ENCODE measurements around the gene RCCD1.

Gene RCCD1

DNA sequence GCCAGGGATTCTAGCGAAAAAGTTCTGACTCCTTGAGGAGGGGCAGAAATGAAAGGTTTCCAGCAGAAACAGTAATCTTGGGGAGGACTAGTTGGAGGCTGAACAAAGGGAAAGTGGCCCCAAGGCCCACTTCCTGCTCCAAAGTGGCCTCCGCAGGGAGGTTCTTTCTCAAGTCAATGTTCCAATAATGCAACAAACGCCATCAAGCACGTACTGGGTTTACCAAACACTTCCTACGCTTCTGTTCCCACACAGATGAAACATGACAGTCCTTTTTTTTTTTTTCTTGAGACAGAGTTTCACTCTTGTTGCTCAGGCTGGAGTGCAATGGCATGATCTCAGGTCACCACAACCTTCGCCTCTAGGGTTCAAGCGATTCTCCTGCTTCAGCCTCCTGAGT, 9.6 kb upstream of the RCCD1 start:
- DNase-seq = no peak

GRCh38 chr15:90946538-90946937, 8.1 kb upstream of the RCCD1 start:
- no peak for DNase-seq

DNA sequence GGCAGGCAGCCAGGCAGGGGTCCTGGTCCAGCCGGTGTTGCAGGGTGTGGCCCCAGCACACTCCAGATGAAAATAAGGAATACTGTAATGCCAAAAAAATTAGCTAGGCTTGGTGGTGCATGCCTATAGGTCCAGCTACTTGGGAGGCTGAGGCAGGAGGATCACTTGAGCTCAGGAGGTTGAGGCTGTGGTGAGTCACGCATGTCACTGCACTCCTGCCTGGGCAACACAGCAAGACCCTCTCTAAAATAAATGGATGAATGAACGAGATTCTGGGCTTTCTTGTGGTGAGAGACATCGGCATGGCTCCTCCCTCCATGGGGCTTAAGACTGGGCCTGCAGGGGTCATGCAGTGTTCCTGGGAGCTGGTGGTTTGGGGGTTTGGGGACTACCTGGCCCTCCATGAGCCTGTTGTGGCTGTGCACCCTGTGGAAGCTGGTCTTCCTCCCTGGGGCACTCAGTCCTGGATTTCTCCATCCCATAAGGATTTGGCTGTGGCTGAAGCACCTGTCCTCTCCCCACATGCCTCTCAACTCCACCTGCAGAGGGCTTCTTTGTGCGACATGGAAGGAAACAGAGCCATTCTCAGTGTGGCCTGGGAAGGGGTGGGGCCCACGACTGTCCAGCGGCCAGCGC, 7.6 kb upstream of the RCCD1 start:
- DNase-seq = no peak

DNA sequence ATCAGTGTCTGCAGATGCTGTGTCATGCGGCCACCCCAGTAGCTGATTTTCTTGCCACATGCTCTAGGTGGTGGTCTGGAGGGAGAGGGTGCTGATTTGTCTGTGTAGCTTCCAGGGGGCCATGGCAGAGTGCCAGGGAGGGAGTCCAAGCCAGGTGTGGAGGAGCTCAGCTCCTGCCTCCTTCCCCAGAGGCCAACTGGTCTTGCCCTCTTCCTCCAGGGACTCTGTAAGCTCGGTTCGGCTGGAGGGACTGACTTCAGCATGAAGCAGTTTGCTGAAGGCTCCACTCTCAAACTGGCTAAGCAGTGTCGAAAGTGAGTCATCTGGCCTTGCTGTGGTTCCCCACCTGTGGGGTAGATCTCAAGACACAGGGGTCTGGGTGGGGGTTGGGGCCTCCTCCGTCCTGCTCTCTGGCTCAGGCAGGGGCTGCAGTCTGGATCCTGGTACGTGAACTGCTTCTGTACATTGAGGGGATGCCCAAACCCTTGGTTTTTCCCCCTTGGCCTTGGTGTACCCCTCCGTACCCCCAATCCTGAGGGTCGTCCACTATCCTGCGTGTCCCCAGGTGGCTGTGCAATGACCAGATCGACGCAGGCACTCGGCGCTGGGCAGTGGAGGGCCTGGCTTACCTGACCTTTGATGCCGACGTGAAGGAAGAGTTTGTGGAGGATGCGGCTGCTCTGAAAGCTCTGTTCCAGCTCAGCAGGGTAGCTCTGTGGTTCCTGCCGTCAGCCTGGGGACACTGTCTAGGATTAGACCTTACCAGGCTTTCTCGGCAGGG, 6.9 kb upstream of the RCCD1 start:
- DNase-seq = no peak

DNA sequence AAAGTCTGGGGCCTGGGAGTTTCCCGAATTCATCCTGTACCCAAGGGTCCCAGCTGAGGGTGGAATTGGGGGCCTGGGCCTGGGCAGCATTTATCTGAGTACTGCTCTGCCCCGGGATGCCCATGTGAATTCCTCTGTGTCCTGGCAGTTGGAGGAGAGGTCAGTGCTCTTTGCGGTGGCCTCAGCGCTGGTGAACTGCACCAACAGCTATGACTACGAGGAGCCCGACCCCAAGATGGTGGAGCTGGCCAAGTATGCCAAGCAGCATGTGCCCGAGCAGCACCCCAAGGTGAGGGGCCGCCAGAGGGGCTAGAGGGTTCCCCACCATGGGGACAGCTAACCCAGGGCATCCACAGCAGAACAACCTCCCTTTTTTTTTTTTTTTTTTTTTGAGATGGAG, 6.2 kb upstream of the RCCD1 start:
- DNase-seq = no peak

DNA sequence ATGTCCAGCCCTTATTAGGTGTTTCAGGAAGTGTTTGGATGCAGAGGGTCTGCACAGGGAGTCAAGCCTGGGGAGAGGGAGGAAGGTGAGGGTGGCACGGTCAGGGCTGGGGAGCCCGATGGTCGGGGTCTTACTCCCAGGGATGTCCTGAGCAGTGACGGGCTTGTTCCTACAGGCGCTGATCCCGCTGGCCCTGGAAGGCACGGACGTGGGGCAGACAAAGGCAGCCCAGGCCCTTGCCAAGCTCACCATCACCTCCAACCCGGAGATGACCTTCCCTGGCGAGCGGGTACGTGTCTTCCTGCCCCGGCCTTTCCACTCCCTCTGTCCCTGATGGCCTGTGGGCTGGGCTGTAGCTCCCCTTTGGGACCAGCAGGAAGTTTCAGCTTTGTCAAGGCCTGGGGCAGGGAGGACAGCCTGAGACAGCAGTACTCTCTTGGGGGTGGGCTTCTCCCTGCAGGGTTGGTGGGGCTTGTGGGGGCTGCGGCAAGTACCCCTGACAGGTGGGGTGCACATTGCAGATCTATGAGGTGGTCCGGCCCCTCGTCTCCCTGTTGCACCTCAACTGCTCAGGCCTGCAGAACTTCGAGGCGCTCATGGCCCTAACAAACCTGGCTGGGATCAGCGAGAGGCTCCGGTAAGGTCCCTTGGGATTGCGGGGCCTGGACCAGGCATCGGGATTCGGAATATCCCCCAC, 4.6 kb upstream of the RCCD1 start:
- DNase-seq = no peak

DNA sequence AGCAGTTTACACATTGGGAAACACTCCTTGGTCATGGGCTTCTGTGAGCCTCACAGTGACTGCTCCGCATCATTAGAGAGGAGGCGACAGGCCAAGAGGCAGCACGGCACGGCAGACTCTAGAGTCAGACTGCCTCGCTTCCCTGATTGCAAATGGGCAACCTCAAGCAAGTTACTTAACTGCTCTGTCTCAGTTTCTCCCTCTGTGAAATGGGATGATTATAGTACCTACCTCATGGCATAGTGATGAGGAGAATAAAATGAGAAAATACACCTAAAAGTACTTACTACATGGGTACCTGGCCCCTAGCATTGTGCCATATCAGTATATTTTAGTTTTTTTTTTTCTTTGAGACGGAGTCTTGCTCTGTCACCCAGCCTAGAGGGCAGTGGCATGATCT, 4.0 kb upstream of the RCCD1 start:
- no peak for DNase-seq

- no peak for DNase-seq
These were observed 1.6 kb upstream of the RCCD1 start for GRCh38 chr15:90952901-90953677.

GRCh38 chr15:90953947-90954711, 555 bp upstream of the RCCD1 start:
- peak; percentile 10 for DNase-seq

DNA sequence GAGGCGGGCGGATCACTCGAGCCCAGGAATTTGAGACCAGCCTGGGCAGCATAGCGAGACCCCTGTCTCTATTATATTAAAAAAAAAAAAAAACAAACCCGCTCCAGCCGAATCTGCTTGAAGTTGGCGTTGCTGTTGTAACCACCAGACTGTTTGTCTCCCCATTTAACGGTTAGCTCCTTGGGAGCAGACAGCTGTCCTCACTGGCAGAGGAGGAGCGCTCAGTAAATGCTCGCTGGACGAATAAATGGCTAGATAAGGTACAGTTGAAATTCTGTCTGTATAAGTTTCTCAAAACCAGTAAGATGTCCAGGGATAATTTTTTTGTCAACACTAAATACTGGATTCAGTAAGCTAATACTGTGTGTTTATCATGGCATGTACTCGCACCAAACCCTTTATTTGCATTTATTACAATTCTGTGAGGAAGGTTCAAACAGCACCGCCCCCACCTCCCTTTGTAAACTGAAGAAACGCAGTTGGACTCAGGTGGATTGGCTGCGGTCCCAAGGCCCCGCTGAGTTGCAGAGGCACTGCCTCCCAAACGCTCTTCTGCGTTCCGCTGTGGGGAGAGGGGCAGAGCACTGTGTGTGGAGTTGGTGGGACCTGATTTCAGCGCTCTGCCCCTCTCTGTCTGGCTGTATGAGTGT, 1.1 kb downstream of the RCCD1 start:
- DNase-seq = peak; percentile 8

- peak; percentile 95 for DNase-seq
These were observed 1.8 kb downstream of the RCCD1 start for GRCh38 chr15:90956274-90957030.

- DNase-seq = peak; percentile 74
These were observed 2.5 kb downstream of the RCCD1 start for GRCh38 chr15:90957031-90957790.

- DNase-seq = no peak
These were observed 3.1 kb downstream of the RCCD1 start for GRCh38 chr15:90957791-90958190.

DNA sequence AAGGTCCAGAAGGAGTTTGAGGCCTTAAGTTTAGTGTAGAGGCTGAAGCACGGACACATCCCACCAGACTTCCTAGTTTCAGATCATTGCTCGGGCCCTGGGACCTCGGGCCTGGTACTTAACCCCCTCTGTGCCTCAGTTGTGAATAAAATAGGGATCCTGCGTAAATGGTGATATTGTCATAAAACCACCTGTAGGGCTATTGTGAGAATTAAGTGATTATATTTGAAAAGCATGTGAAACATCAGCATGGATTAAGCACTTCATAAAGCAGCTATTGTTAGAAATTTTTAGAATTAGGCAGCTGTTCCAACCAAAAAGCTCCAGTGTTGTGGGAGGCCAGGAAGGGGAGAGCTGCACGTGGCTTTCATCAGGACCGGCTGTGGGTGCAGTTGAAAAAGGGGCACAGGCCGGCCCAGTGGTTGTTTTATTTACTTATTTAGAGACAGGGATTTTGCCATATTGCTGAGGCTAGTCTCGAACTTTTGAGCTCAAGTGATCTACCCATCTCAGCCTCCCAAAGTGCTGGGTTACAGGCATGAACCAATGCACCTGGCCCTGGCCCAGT, 4.4 kb downstream of the RCCD1 start:
- DNase-seq = no peak

DNA sequence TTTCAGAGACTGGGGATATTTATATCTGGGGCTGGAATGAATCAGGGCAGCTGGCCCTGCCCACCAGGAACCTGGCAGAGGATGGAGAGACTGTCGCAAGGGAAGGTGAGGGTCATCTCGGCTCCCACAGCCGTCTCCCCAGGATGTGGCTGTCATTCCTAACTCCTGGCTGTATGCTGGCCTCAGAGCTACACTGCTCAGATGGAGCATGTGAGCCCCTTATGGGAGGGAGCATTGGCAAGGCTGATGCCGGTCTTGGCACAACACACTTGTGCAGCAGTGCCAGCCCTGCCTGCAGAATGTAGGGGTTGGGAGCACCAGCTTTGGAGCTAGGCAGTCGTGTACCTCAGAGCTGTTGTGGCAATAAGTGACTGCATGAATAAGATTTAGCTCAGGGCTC, 5.2 kb downstream of the RCCD1 start:
- no peak for DNase-seq

DNA sequence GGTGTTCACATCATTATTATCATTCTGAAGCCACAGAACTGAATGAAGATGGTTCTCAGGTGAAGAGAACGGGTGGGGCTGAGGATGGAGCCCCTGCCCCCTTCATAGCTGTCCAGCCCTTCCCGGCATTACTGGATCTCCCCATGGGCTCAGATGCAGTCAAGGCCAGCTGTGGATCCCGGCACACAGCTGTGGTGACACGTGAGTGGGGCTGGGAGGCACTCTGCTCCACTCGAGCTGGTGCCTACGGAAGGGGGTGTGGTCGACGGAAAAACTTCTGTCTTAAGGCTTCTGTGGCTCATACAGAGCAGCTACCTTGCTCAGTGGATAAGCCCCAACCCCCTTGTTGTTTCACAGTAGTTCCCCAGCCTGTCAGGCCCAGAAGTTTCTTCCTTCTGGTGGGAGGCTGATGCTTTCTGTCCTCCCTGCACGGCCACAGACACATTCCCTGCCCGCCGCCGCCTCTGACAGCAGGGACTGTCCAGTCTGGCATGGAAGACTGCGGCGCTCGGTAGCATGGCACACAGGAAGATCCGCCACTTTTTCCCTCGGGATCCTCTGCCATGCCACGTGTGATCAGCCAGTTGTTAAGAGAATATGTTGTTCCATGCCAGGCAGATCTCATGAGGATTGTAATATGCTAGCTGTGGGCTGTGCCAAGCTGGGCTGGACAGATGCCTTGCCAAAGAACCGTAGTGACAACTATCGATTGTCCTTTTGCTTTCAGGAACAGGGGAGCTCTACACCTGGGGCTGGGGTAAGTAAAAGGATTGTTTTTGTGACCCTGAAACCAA, 5.8 kb downstream of the RCCD1 start:
- DNase-seq = no peak

DNA sequence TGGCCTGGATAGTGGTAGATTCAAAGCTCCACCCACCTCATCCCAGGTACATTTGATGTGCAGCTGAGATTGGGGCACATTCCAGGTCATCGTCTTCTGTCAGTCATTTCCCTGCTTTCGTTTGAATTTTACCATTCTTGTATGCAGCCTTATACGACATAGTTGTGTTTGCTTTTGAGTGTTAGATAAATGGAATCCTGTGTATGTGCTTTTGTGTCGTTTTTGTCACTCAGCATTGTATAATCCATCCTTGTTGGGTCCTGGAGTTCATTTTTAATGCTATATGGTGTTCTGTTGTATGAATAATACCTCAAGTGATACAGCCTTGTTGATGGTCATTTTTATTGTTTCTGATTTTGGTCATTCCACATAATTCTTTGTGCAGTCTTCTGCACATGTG, 7.3 kb downstream of the RCCD1 start:
- DNase-seq = no peak

GRCh38 chr15:90966262-90966661, 11.6 kb downstream of the RCCD1 start:
- no peak for DNase-seq

GRCh38 chr15:90967206-90967605, 12.5 kb downstream of the RCCD1 start:
- no peak for DNase-seq

Data from eye (tissue), 1 donor.